HG02571 (cell line): ENCODE data around the gene OSBPL10.
"Not testable (repeated sequence)": the region's sequence is repeated elsewhere in the genome, so short reads cannot be mapped to it uniquely, and the experiment has no call there.

Experiments
- ATAC-seq: cut with Tn5 transposase; IDR thresholded peaks from one replicate; pipeline ENCODE4 v1.9.1; 2021; ENCODE audit warnings: mild to moderate bottlenecking, moderate library complexity; ENCODE audit not compliant: unreplicated experiment

The OSBPL10 gene, protein sequence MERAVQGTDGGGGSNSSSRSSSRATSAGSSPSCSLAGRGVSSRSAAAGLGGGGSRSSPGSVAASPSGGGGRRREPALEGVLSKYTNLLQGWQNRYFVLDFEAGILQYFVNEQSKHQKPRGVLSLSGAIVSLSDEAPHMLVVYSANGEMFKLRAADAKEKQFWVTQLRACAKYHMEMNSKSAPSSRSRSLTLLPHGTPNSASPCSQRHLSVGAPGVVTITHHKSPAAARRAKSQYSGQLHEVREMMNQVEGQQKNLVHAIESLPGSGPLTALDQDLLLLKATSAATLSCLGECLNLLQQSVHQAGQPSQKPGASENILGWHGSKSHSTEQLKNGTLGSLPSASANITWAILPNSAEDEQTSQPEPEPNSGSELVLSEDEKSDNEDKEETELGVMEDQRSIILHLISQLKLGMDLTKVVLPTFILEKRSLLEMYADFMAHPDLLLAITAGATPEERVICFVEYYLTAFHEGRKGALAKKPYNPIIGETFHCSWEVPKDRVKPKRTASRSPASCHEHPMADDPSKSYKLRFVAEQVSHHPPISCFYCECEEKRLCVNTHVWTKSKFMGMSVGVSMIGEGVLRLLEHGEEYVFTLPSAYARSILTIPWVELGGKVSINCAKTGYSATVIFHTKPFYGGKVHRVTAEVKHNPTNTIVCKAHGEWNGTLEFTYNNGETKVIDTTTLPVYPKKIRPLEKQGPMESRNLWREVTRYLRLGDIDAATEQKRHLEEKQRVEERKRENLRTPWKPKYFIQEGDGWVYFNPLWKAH

GRCh38 chr3:31981206-31982181 is at the start of gene OSBPL10, which contains the start of gene ZNF860:
Gene OSBPL10, minus strand, starts transcription at chr3:31981262. Its CDS starts 83 bp downstream, at chr3:31981179.
Gene ZNF860, plus strand, starts transcription at chr3:31981750. Its CDS starts 7,330 bp downstream, at chr3:31989080.
- ATAC-seq, result no peak

DNA sequence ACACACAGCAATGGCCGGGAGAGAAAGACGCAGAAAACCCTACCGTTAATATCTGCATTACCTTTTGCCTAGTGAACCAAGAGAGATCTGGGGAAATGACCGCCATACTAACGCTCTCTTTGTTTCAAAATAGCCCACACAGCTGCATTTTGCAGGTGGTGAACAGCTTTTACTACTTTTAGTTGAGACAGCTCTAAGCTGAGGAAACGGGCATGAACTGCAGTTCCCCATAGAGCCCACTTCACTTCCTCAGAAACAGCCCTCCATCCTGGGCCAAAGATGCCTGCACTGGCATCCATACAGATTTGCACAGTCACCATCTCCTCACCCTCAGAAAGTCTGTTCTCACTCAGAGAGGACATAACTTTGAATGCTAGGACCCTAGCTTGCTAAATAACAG is 45.5 kb upstream of the OSBPL10 start:
- no peak for ATAC-seq

- no peak for ATAC-seq
Measured at GRCh38 chr3:32022947-32023346, 41.9 kb upstream of the OSBPL10 start.

DNA sequence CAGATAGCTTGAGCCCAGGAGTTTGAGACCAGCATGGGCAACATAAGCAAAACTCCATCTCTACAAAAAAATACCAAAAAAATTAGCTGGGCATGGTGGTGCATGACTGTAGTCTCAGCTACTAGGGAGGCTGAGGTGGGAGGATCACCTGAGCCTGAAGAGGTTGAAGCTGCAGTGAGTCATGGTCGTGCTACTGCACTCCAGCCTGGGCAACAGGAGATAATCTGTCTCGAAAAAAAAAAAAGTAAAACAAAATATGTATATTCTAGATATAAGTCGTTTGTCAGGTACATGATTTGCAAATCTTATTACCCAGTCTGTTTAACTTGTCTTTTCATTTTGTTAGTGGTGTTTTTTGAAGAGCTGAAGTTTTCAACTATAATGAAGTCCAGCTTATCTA is 40.7 kb upstream of the OSBPL10 start:
- no peak for ATAC-seq

- ATAC-seq, result no peak
Measured at GRCh38 chr3:32021155-32021554, 40.1 kb upstream of the OSBPL10 start.

DNA sequence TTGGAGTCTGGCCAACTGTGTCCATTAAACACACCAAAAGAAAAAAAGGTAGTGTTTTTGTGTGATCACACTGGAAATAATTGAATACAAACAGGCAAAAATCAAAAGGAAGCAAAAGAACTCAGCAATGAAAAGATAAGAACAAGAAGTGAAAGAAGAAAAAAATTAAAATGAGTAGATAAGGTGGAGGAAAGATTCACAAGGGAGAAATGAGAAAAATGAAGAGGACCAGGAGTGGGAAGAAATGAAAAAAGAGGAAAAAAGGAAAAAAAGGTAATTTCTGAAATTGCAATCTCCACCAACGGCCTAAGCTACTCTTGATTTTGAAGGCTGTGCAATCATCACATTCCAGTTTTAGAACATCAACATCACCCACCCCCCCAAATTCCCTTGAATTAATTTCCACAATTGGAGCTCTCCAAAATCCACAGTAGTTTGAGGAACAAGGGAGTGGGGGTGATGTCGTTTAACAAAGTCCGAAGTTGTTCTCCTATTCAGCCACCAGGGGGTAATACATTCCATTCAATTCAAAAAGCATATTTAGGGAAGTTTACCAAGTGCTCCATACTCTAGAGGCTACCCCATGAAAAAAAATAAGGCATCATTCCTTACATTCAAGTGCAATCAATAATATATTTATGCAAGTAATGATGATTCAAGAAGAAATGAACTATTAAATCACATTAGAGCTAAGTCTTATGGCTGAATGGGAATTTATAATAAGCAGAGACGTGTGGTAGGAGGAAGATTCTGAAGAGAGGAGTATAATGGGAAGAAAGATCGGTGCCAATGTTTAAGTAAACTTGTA is 37.9 kb upstream of the OSBPL10 start:
- no peak for ATAC-seq

DNA sequence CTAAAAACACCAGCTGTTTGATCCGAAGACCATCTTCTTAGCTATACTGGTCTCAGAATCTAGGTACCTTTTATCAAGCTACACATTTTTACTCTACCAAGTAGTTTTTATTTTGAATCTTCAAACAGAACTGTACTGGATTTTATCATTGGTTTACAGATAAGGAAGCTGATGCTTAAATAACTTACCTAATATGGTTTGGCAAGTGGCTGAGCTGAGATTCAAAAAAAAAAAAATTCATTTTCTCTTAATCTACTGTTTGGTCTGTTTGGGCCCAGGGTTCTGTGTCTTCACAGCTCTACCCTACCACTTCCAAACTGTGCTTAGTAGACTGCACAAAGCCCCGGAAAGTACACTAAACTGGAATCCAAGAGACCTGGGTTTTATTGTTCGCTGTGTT is 36.2 kb upstream of the OSBPL10 start:
- no peak for ATAC-seq

DNA sequence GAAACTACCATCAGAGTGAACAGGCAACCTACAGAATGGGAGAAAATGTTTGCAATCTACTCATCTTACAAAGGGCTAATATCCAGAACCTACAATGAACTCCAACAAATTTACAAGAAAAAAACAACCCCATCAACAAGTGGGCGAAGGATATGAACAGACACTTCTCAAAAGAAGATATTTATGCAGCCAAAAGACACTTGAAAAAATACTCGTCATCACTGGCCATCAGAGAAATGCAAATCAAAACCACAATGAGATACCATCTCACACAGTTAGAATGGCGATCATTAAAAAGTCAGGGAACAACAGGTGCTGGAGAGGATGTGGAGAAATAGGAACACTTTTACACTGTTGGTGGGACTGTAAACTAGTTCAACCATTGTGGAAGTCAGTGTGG is 34.6 kb upstream of the OSBPL10 start:
- ATAC-seq, result not testable (repeated sequence)

GRCh38 chr3:32010699-32011098 is 29.6 kb upstream of the OSBPL10 start:
- not testable (repeated sequence) for ATAC-seq

- ATAC-seq, result no peak
Measured at GRCh38 chr3:32009957-32010356, 28.9 kb upstream of the OSBPL10 start.

DNA sequence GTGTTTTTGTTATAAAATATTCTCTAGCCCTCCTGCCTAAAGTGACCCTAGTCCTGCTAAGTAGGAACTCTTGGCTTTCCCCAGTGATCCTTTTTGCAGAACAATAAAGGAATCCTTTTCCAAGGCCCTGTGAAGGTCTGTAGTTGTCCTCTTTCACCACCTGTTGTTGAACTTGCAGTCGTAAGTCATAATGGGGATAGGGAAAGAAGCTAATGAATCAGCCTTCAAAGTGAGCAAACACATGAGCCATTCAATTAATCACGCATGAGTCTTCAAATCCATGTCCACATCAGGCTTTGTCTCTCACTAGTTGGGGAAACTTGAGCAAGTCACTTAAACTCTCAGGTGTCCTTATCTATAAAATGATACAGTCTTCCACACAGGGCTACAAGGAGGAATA is 28.0 kb upstream of the OSBPL10 start:
- ATAC-seq, result no peak

DNA sequence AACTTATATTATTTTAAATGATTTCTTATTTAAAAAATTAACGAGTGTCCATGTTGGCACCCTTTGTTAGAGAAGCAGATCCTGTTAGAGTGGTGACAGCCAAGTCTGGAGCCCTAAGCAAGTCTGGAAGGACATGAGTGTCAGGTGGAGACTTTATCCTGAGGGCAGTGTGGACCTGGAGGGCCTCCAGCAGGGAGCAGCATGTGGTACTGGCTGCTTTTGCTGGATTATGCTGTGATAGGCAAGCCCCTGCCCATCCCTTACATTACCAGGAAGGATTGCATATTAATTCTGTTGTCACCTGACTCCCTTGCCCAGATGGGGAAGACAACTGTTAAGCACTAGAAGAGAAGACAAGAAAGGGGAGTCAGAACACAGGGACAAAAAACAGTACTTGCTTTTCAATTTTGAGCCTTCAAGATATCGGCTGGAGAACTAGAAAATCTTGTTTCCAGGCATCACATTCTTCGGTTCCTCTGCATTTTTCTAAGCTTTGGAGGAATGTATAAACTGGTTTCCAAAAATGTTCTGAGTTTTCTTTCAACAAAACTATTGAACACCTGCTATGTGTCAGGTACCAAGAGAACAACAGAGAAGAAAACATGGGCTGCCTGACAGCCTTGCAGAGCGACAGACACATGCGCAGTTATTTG is 23.2 kb upstream of the OSBPL10 start:
- no peak for ATAC-seq

DNA sequence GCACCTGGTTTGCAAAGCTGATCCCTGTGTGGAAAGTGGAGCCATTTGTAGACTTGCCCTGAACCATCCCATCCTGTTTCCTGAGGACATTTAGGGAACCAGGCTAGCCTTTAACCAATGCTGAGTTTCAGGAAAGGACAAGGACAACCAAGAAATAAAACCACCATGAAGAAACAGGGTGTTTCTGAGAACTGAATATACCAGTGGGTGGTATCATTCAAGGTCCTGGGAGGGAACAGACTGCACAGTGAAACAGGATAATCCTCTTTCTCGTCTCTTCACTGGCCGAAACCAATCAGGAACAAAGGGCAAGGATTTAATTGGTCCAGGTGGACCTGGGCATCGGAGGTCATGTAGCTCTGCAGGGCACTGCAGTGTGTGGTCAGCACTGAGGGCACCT is 22.3 kb upstream of the OSBPL10 start:
- no peak for ATAC-seq

- no peak for ATAC-seq
Measured at GRCh38 chr3:32002561-32003368, 21.7 kb upstream of the OSBPL10 start.

- no peak for ATAC-seq
Measured at GRCh38 chr3:32000877-32001276, 19.8 kb upstream of the OSBPL10 start.

- ATAC-seq, result no peak
Measured at GRCh38 chr3:31999907-32000439, 18.9 kb upstream of the OSBPL10 start.

DNA sequence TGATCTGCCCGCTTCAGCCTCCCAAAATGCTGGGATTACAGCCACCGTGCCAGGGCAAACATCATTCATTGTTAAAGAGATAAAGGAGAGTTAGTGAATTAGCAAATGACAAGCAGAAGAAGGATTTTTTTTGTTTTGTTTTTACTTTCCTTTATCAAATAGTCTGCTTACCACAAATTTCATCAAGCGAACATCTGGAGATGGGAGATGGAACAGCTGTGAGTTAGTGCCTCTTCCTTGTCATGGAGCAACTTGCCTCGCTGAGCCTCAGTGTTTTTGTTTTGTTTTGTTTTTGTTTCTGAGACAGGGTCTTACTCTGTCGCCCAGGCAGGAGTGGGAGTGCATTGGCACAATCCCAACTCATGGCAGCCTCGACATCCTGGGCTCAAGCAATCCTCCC is 16.4 kb upstream of the OSBPL10 start:
- no peak for ATAC-seq

DNA sequence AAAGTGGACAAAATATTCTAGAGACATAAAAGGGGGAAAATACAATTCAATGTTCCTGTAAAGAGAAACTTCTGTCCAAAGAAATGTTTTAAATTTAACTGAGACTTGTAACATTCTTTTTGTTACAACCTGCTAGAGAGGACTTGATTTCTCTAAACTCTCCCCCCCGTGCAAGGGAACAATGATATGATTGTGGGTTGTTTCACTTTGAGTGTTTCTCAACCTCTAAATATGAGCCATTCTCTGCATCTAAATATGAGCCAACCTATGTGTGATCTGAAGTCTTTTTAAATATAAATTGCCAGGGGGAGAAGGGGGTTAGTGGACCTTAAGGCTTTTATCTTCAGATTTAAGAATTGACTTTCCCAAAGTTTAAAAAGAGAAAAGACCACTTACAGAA is 15.1 kb upstream of the OSBPL10 start:
- ATAC-seq, result no peak
